WTC11 (cell line): Measurements from ENCODE around the gene TTC28.

Experiments
- FOXP4 ChIP-seq: sonication (generic); formaldehyde crosslinking; IDR thresholded peaks from 2 replicates; pipeline ENCODE4 v1.8.0; 2022; ENCODE audit warnings: mild to moderate bottlenecking, missing genetic modification reagents
- GTF2I ChIP-seq: fragments of 250-450 bp; sonication (Bioruptor Pico); conservative IDR thresholded peaks from 2 replicates; pipeline ENCODE4 v1.4.0; 2021; ENCODE audit warnings: mild to moderate bottlenecking
- JUN ChIP-seq: sonication (generic); formaldehyde crosslinking; IDR thresholded peaks from 2 replicates; pipeline ENCODE4 v1.8.0; 2023; ENCODE audit warnings: mild to moderate bottlenecking, missing genetic modification reagents
- STAT6 ChIP-seq: sonication (generic); formaldehyde crosslinking; conservative IDR thresholded peaks from 2 replicates; pipeline ENCODE4 v1.8.1; 2023; ENCODE audit warnings: mild to moderate bottlenecking, low read depth, missing genetic modification reagents, moderate library complexity
- USF2 ChIP-seq: sonication (generic); formaldehyde crosslinking; IDR thresholded peaks from 2 replicates; pipeline ENCODE4 v1.8.1; 2023; ENCODE audit warnings: mild to moderate bottlenecking, missing genetic modification reagents, moderate library complexity

- TF ChIP-seq JUN (CRISPR knock-in tag) (no peak), FOXP4 (CRISPR knock-in tag) (no peak), GTF2I (no peak), USF2 (no peak), STAT6 (CRISPR knock-in tag) (no peak)
These were observed 694.0 kb downstream of the TTC28 start for GRCh38 chr22:27985323-27986275.
